GM13976 (cell line): ENCODE results near the gene HPCAL4.

Source experiments
- DNase-seq: peaks from one replicate; pipeline ENCODE4 v3.0.0; 2012; ENCODE audit warnings: low spot score
- CTCF ChIP-seq: IDR thresholded peaks from 2 replicates; pipeline ENCODE4 v1.5.1; 2012; ENCODE audit warnings: borderline replicate concordance, mild to moderate bottlenecking; ENCODE audit not compliant: insufficient read depth; ENCODE audit errors: extremely low read depth, missing control alignments, control extremely low read depth
- in situ Hi-C: fragments of 300-500 bp; cut with MboI; formaldehyde crosslinking; loops from one replicate; pipeline ENCODE4 v1.12.0; 2022; ENCODE audit warnings: low sequenced_read_pairs, mixed read lengths, inconsistent platforms; ENCODE audit not compliant: unreplicated experiment

HPCAL4 gene

GRCh38 chr1:39696448-39696847 lies 5.2 kb upstream of the HPCAL4 start:
- no peak for TF ChIP-seq CTCF
- in situ Hi-C loops, result no loop called here
- DNase-seq, result no peak

GRCh38 chr1:39695016-39695415 lies 3.8 kb upstream of the HPCAL4 start:
- no peak for DNase-seq
- in situ Hi-C loops, result no loop called here

GRCh38 chr1:39694026-39694425 lies 2.8 kb upstream of the HPCAL4 start:
- in situ Hi-C loops, result no loop called here
- no peak for DNase-seq
- no peak for TF ChIP-seq CTCF

More at GRCh38 chr1:39695016-39695415, 3.8 kb upstream of the HPCAL4 start:
- TF ChIP-seq CTCF, result no peak

GRCh38 chr1:39692152-39693074 lies 1.2 kb upstream of the HPCAL4 start:
- no peak for DNase-seq

GRCh38 chr1:39690794-39691382 lies 345 bp downstream of the HPCAL4 start:
- in situ Hi-C loops, result no loop called here
- no peak for TF ChIP-seq CTCF
- no peak for DNase-seq

More at GRCh38 chr1:39692152-39693074, 1.2 kb upstream of the HPCAL4 start:
- in situ Hi-C loops, result no loop called here
- TF ChIP-seq CTCF, result no peak

- in situ Hi-C loops, result no loop called here
- no peak for TF ChIP-seq CTCF
Measured at GRCh38 chr1:39690225-39690624, 1.0 kb downstream of the HPCAL4 start.

More at GRCh38 chr1:39690225-39690624, 1.0 kb downstream of the HPCAL4 start:
- no peak for DNase-seq
